Stomach (tissue), 9 donors: ENCODE measurements around the gene AXIN2. TPM values are rescaled to one million over a fixed set of nuclear protein-coding genes. Genes with fewer than 3 reads are reported as not detected.

Experiments used
- DNase-seq, 2 donors: peaks; one replicate each; pipeline versions ENCODE4 v3.0.0 to v3.0.0-alpha.2; 2013 to 2019
- H3K27ac ChIP-seq, 5 donors: fragments of 200-600 bp in 4 of 5; sonication (generic) in 4 of 5; one replicate each; pipeline ENCODE4 v1.5.1; 2013 to 2019; ENCODE audit warnings: mild to moderate bottlenecking in 1 of 5, moderate library complexity in 1 of 5
- H3K27me3 ChIP-seq, 3 donors: fragments of 200-600 bp; sonication (generic); one replicate each; pipeline ENCODE4 v1.5.1; 2017 to 2019; ENCODE audit warnings: mixed run types in 1 of 3
- H3K36me3 ChIP-seq, 4 donors: fragments of 200-600 bp; sonication (generic); 1 replicate in 3 of 4; 2 replicates in 1 of 4; pipeline ENCODE4 v1.5.1; 2016 to 2019
- H3K4me1 ChIP-seq, 4 donors: fragments of 200-600 bp; sonication (generic); one replicate each; pipeline ENCODE4 v1.5.1; 2016 to 2019
- H3K4me3 ChIP-seq, 4 donors: fragments of 200-600 bp; sonication (generic) in 3 of 4; one replicate each; pipeline ENCODE4 v1.5.1; 2016 to 2019; ENCODE audit warnings: mild to moderate bottlenecking in 1 of 4
- H3K9me3 ChIP-seq, 4 donors: fragments of 200-600 bp; sonication (generic); one replicate each; pipeline ENCODE4 v1.5.1; 2016 to 2019
- EP300 ChIP-seq: sonication (generic); formaldehyde crosslinking; IDR thresholded peaks from one replicate; pipeline ENCODE4 v1.6.1; 2017; ENCODE audit warnings: antibody characterized with exemption
- POLR2A ChIP-seq, 4 donors: fragments of 450-650 bp; IDR thresholded peaks; one replicate each; pipeline ENCODE4 v1.6.1; 2016; ENCODE audit warnings: antibody characterized with exemption in 4 of 4, control low read depth in 2 of 4, mild to moderate bottlenecking in 1 of 4, moderate library complexity in 1 of 4
- POLR2AphosphoS5 ChIP-seq, 3 donors: sonication (generic); formaldehyde crosslinking; IDR thresholded peaks; one replicate each; pipeline ENCODE4 v1.6.1; 2016; ENCODE audit warnings: antibody characterized with exemption in 3 of 3
- WGBS, 5 donors: extraction: QIAGEN DNeasy Blood & Tissue Kit in 3 of 5; methylation state at CpG; one replicate each; pipeline versions ENCODE4 v1.1.5 to v1.1.7; 2013 to 2018; 5-methylcytosine and 5-hydroxymethylcytosine counted together
- intact Hi-C: fragments of 100-400 bp; cut with DNase I; formaldehyde crosslinking; loops from one replicate; pipeline ENCODE4 v1.15.1; 2023; ENCODE audit warnings: low total_unique reads
- polyA plus RNA-seq, 3 donors: library from polyadenylated mRNA; stranded (reverse); fragments of 200-250 nt; gene quantifications; one replicate each; pipeline ENCODE4 v1.2.3, GENCODE V29; 2013
- total RNA-seq, 5 donors: library from RNA; depleted of rRNA; stranded (reverse); fragments of >200 nt; gene quantifications; one replicate each; pipeline versions ENCODE4 v1.1.0 to v1.2.3, GENCODE V29; 2014 to 2016
- TF ChIP-seq, protein P1 (sequence below), 7 experiments: fragments of 450-650 bp in 4 of 7; fragments of 200-600 bp in 3 of 7; sonication (generic) in 3 of 7; IDR thresholded peaks; one replicate each; pipeline ENCODE4 v1.5.1; 2016 to 2019; ENCODE audit warnings: antibody characterized with exemption in 7 of 7, control low read depth in 2 of 7, mild to moderate bottlenecking in 1 of 7
- donor health status: healthy with polysubstance abuse.
- donor health status: Bipolar disorder and iron deficiency.
- donor health status: healthy.

AXIN2 gene
- total and polyA plus RNA-seq, 8 donors: 2.7 to 46.9 (median 12.0) TPM

DNA sequence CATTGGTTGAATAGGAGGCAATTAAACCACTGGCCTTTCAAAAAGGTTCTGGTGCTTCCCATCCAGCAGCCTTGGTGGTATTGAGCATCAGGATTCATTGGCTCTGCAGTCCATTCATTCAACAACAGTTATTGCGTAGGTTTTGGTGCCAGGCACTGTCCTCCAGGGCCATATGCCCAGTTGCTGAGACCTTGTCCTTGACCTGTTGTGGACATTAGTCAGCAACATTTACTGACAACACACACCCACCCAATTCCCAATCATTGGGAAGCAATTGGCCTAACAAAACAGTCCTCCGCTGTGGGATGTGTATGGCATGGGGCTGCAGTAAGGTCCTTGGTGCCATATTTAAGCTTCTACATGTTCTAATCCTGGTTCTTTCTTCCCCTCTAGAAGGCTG, 82.2 kb downstream of the AXIN2 start:
- no peaks in the 10 kb centered on the region for H3K27me3 ChIP-seq
- H3K36me3 ChIP-seq: no peaks in the 10 kb centered on the region
- H3K9me3 ChIP-seq: no peaks in the 10 kb centered on the region
- DNase-seq: no peak
- H3K27ac ChIP-seq: no peak overlapping the region
- TF ChIP-seq, protein P1, sequence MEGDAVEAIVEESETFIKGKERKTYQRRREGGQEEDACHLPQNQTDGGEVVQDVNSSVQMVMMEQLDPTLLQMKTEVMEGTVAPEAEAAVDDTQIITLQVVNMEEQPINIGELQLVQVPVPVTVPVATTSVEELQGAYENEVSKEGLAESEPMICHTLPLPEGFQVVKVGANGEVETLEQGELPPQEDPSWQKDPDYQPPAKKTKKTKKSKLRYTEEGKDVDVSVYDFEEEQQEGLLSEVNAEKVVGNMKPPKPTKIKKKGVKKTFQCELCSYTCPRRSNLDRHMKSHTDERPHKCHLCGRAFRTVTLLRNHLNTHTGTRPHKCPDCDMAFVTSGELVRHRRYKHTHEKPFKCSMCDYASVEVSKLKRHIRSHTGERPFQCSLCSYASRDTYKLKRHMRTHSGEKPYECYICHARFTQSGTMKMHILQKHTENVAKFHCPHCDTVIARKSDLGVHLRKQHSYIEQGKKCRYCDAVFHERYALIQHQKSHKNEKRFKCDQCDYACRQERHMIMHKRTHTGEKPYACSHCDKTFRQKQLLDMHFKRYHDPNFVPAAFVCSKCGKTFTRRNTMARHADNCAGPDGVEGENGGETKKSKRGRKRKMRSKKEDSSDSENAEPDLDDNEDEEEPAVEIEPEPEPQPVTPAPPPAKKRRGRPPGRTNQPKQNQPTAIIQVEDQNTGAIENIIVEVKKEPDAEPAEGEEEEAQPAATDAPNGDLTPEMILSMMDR (IDR thresholded peaks at IDR 0.05): no peak
- TF ChIP-seq POLR2A (IDR thresholded peaks at IDR 0.05): no peak
- TF ChIP-seq POLR2AphosphoS5 (IDR thresholded peaks at IDR 0.05): no peak
- TF ChIP-seq EP300: no peak
- intact Hi-C loops: no loop called here
- H3K4me3 ChIP-seq: no peak overlapping the region
- no peaks in the 10 kb centered on the region for H3K4me1 ChIP-seq
- 98 to 100% (median 98%) methylated on average over 2 of the region's 2 CpGs for WGBS, 5 donors
